Fibroblast of lung (primary cell): ENCODE data around the gene KRT2.

ENCODE experiments used
- CTCF ChIP-seq, 2 donors: IDR thresholded peaks in 1 of 2; conservative IDR thresholded peaks in 1 of 2; 1 replicate in 1 of 2; 2 replicates in 1 of 2; pipeline ENCODE4 v1.5.1; 2011 to 2012; ENCODE audit warnings: low read length in 2 of 2, control low read depth in 1 of 2, inconsistent platforms in 1 of 2, low read depth in 1 of 2, mild to moderate bottlenecking in 1 of 2
- EZH2 ChIP-seq: IDR thresholded peaks from 2 replicates; pipeline ENCODE4 v1.5.1; 2012; ENCODE audit warnings: low read length, control low read depth, mild to moderate bottlenecking; ENCODE audit errors: missing control alignments

- TF ChIP-seq CTCF (conservative IDR thresholded peaks at IDR 0.05 in 1 of 2, IDR thresholded peaks at IDR 0.05 in 1 of 2; ENCODE audit: low read depth in 1 of 2, low read length in 2 of 2) (no peak), EZH2 (no peak)
Measured at GRCh38 chr12:52631264-52631663, 20.7 kb downstream of the KRT2 start.
